ENCODE results near the gene DCST1. TPM values are rescaled to one million over a fixed set of nuclear protein-coding genes. Genes with fewer than 3 reads are reported as not detected.

DCST1 gene
- polyA plus RNA-seq, 1 experiment = not detected

DNA sequence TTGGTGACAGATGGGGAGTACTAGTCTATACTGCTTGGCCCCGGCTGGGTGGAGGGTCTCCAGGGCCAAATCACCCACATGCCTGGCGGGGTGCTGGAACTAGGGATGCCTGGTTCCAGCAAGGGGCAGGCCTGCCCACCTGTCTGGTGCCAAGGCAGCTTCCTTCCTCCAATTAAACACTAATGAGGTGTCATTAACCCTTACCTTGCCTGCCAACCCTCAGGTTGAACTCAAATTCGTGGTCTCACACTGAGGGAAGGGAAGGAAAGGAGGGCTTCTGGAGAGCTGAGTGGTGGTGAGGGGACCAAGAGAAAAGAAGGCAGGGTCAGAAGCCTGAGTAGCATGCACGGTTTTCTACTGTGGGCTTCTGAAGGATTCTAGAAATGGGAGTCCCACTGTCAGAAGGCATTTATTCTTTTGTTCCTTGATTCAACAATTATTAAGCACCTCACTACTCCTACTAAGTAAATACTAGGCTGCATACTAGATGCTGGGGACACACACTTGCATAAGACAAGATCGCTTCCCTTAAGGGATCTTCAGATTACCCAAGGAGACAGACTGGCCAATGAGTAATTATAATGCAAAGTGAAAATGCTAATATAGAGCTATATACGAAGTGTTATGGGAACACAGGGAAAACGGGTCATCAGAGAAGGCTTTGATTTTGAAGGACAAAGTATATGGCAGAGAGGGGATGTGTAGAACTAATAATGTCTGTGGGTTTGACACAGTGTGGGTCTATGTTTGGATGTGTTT lies 39.1 kb downstream of the DCST1 start:
- H3K27me3 ChIP-seq (ENCODE audit: control insufficient read depth, insufficient read depth, low read length) = peaks cover 1% of the 10 kb centered on the region; the same call in 1 of the 2 replicates
- ChIA-PET POLR2A (no interaction called here), CTCF (interaction anchor here (0.6 to 17.0 kb wide), 7 partner anchors 11 to 117 kb away, joined by 3 to 147 read pairs (median 4); partner anchors contain the start of gene ADAM15)
- TF ChIP-seq, protein P1, sequence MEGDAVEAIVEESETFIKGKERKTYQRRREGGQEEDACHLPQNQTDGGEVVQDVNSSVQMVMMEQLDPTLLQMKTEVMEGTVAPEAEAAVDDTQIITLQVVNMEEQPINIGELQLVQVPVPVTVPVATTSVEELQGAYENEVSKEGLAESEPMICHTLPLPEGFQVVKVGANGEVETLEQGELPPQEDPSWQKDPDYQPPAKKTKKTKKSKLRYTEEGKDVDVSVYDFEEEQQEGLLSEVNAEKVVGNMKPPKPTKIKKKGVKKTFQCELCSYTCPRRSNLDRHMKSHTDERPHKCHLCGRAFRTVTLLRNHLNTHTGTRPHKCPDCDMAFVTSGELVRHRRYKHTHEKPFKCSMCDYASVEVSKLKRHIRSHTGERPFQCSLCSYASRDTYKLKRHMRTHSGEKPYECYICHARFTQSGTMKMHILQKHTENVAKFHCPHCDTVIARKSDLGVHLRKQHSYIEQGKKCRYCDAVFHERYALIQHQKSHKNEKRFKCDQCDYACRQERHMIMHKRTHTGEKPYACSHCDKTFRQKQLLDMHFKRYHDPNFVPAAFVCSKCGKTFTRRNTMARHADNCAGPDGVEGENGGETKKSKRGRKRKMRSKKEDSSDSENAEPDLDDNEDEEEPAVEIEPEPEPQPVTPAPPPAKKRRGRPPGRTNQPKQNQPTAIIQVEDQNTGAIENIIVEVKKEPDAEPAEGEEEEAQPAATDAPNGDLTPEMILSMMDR (IDR thresholded peaks at IDR 0.05; ENCODE audit: insufficient read depth, low read depth, low read length) = no peak
- no peak for DNase-seq (ENCODE audit: low read depth)
- no peak overlapping the region for H3K4me3 ChIP-seq (ENCODE audit: low read depth, low read length)
- peaks cover 8% of the 10 kb centered on the region for H3K36me3 ChIP-seq (ENCODE audit: control insufficient read depth, insufficient read depth, low read length)

DNA sequence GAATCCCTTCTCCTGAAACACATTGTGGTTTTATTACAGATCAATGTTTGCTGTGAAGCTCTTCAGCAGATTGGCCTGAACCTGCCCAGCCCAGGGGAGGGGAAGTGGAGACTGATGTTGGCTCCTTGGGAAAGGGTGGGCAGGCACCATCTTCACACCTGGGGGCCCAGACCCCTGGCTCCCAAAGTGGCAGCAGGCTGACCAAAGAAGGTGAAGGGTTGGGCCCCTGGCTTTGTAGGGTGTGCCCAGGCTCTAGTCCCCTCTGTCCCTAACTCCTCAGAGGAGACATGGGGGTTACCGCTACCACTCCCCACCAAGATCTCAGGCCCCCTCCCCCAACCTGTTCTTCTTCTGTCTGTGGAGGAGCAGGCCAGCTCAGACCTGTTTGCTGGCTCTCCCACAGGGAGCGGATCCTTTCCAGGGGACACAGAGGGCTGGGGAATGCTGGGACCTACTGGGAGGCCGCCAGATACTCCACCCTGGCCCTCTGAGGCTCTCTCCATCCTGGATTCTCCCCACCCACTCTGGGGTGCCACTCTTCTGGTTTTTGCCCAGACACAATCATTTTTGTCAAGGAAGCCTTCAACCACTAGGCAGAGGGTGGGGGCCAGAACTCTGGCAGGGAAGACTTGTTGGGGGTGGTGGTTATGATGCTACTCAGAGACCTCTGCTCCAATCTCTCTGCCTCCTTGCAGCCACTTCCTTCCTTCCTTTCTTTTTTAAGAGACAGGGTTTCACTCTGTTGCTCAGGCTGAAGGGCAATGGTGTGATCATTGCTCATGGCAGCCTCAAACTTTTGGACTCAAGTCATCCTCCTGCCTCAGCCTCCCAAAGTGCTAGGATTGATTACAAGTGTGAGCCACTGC lies 40.0 kb downstream of the DCST1 start:
- H3K27me3 ChIP-seq (ENCODE audit: control insufficient read depth, insufficient read depth, low read length) = peaks cover 1% of the 10 kb centered on the region
- ChIA-PET CTCF (interaction anchor here (1.1 to 17.0 kb wide), 5 partner anchors 10 to 22 kb away, joined by 4 to 147 read pairs (median 24); partner anchors contain the start of genes ADAM15 and EFNA4), POLR2A (no interaction called here)
- peaks cover 8% of the 10 kb centered on the region for H3K36me3 ChIP-seq (ENCODE audit: control insufficient read depth, insufficient read depth, low read length)
- no peak overlapping the region for H3K4me3 ChIP-seq (ENCODE audit: low read depth, low read length)
- TF ChIP-seq, protein P1 (IDR thresholded peaks at IDR 0.05; ENCODE audit: insufficient read depth, low read depth, low read length) = no peak
- DNase-seq (ENCODE audit: low read depth) = no peak

DNA sequence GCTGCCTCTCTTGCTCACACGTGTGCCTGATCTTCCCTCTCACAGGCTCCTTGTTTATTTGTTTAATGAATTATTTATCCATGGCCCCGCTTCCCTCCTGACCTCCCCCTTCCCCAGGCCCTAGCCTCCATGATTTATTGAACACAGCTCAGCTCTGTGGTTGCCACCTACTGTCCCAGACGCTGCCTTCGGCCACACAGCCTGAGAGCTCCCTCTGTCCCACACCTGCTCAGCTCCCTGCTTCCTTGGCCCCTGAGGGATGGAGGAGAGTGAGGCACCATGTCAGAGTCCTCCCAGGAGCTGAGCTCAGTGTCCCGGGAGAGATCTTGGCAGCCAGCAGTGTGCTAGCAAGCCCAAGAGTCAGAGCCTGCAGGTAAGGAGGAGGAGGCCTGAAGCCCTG lies 41.9 kb downstream of the DCST1 start:
- POLR2A ChIA-PET = no interaction called here
- DNase-seq (ENCODE audit: low read depth) = no peak
- TF ChIP-seq, protein P1 (IDR thresholded peaks at IDR 0.05; ENCODE audit: insufficient read depth, low read depth, low read length) = no peak
- no peak overlapping the region for H3K4me3 ChIP-seq (ENCODE audit: low read depth, low read length)
- H3K36me3 ChIP-seq (ENCODE audit: control insufficient read depth, insufficient read depth, low read length) = no peaks in the 10 kb centered on the region
- H3K27me3 ChIP-seq (ENCODE audit: control insufficient read depth, insufficient read depth, low read length) = peaks cover 13% of the 10 kb centered on the region
- CTCF ChIA-PET = interaction anchor here (1.7 to 3.5 kb wide), 4 partner anchors 9 to 21 kb away, joined by 7 to 24 read pairs (median 14); partner anchors contain the start of gene EFNA4

GRCh38 chr1:155076371-155076770 lies 42.7 kb downstream of the DCST1 start:
- TF ChIP-seq, protein P1 (IDR thresholded peaks at IDR 0.05; ENCODE audit: insufficient read depth, low read depth, low read length) = no peak
- Histone ChIP-seq H3K36me3 (ENCODE audit: control insufficient read depth, insufficient read depth, low read length) (no peaks in the 10 kb centered on the region), H3K4me3 (ENCODE audit: low read depth, low read length) (no peak overlapping the region), H3K27me3 (ENCODE audit: control insufficient read depth, insufficient read depth, low read length) (peaks cover 20% of the 10 kb centered on the region)
- ChIA-PET POLR2A (no interaction called here), CTCF (interaction anchor here (1.1 to 3.5 kb wide), 5 partner anchors 9 to 22 kb away, joined by 3 to 24 read pairs (median 13); partner anchors contain the start of gene EFNA4)
- no peak for DNase-seq (ENCODE audit: low read depth)

GRCh38 chr1:155077346-155077745 lies 43.7 kb downstream of the DCST1 start:
- CTCF ChIA-PET = interaction anchor here (1.1 kb wide), 1 partner anchor 8 kb away, joined by 3 read pairs; no protein-coding TSS in a partner anchor
- peaks cover 27% of the 10 kb centered on the region for H3K27me3 ChIP-seq (ENCODE audit: control insufficient read depth, insufficient read depth, low read length)
- no peak for DNase-seq (ENCODE audit: low read depth)

More at GRCh38 chr1:155077346-155077745, 43.7 kb downstream of the DCST1 start:
- Histone ChIP-seq H3K36me3 (ENCODE audit: control insufficient read depth, insufficient read depth, low read length) (no peaks in the 10 kb centered on the region), H3K4me3 (ENCODE audit: low read depth, low read length) (no peak overlapping the region)
- POLR2A ChIA-PET = no interaction called here
- TF ChIP-seq, protein P1 (IDR thresholded peaks at IDR 0.05; ENCODE audit: insufficient read depth, low read depth, low read length) = no peak

Measured in BJ (cell line).